IMR-90 (cell line): ENCODE results near the gene RTN4RL2. TPM values are rescaled to one million over a fixed set of nuclear protein-coding genes. Genes with fewer than 3 reads are reported as not detected.

Experiments used
- ATAC-seq: fragments of 200-7000 bp; cut with Tn5 transposase; 2 replicates; pipeline ENCODE4 v1.9.1; 2020; ENCODE audit warnings: low read depth, mild to moderate bottlenecking, moderate library complexity
- BruUV-seq: library from RNA; stranded (reverse); fragments of 400-500 nt; replicated peaks from 2 replicates; lab custom pipeline; 2021; lab: Mats Ljungman, UMichigan
- CTCF ChIA-PET: fragments of 300-600 bp; formaldehyde crosslinking; extraction: SDS; loops from one replicate; lab custom pipeline; 2021; ENCODE audit warnings: antibody characterized with exemption; lab: Yijun Ruan, JAX
- POLR2A ChIA-PET: fragments of 300-600 bp; sonication (Branson Sonifier 250); formaldehyde crosslinking; loops from one replicate; lab custom pipeline; 2022; ENCODE audit warnings: antibody characterized with exemption; ENCODE audit not compliant: unreplicated experiment; lab: Charles Lee
- DNase-seq: peaks from one replicate; pipeline ENCODE4 v3.0.0; 2013
- H2AFZ ChIP-seq: replicated peaks from 2 replicates; pipeline ENCODE3; 2013; ENCODE audit warnings: low read length, mild to moderate bottlenecking; ENCODE audit not compliant: poor library complexity
- H2AK5ac ChIP-seq: 2 replicates; pipeline ENCODE4 v1.6.1; 2013; ENCODE audit warnings: low read depth, low read length, inconsistent platforms
- H2AK9ac ChIP-seq: replicated peaks from 2 replicates; pipeline ENCODE3; 2013; ENCODE audit warnings: mild to moderate bottlenecking, low read depth, low read length, moderate library complexity; ENCODE audit not compliant: poor library complexity
- H2BK120ac ChIP-seq: 2 replicates; pipeline ENCODE4 v1.6.1; 2013; ENCODE audit warnings: low read depth, low read length, inconsistent platforms
- H2BK15ac ChIP-seq: 3 replicates; pipeline ENCODE4 v1.6.1; 2013; ENCODE audit warnings: low read depth, low read length, inconsistent platforms
- H2BK20ac ChIP-seq: 2 replicates; pipeline ENCODE4 v1.6.1; 2013; ENCODE audit warnings: low read depth, mild to moderate bottlenecking, inconsistent platforms, low read length, moderate library complexity
- H2BK5ac ChIP-seq: 2 replicates; pipeline ENCODE4 v1.6.1; 2013; ENCODE audit warnings: mild to moderate bottlenecking, low read depth, low read length, inconsistent platforms; ENCODE audit not compliant: poor library complexity, severe bottlenecking
- H3K14ac ChIP-seq: replicated peaks from 2 replicates; pipeline ENCODE4 v1.6.1; 2013; ENCODE audit warnings: low read depth, low read length, inconsistent platforms
- H3K18ac ChIP-seq: 2 replicates; pipeline ENCODE4 v1.6.1; 2013; ENCODE audit warnings: low read depth, low read length, control low read depth
- H3K23ac ChIP-seq: 2 replicates; pipeline ENCODE4 v1.6.1; 2013; ENCODE audit warnings: low read depth, low read length, inconsistent platforms
- H3K27ac ChIP-seq: 2 replicates; pipeline ENCODE4 v1.5.1; 2013; ENCODE audit warnings: mild to moderate bottlenecking, control low read depth, low read length; ENCODE audit not compliant: insufficient read depth
- H3K27me3 ChIP-seq: 2 replicates; pipeline ENCODE4 v1.6.1; 2013; ENCODE audit warnings: low read length; ENCODE audit not compliant: control insufficient read depth, insufficient read depth
- H3K36me3 ChIP-seq: 2 replicates; pipeline ENCODE4 v1.6.1; 2013; ENCODE audit warnings: low read length, mixed read lengths; ENCODE audit not compliant: control insufficient read depth, insufficient read depth
- H3K4ac ChIP-seq: 2 replicates; pipeline ENCODE4 v1.6.1; 2013; ENCODE audit warnings: low read depth, low read length, inconsistent platforms
- H3K4me1 ChIP-seq: 2 replicates; pipeline ENCODE4 v1.6.1; 2013; ENCODE audit warnings: low read length, mixed read lengths; ENCODE audit not compliant: control insufficient read depth, insufficient read depth
- H3K4me2 ChIP-seq: 2 replicates; pipeline ENCODE4 v1.6.1; 2013; ENCODE audit warnings: low read depth, mild to moderate bottlenecking, control low read depth, low read length, moderate library complexity
- H3K4me3 ChIP-seq: 2 replicates; pipeline ENCODE4 v1.5.1; 2013; ENCODE audit warnings: low read depth, mild to moderate bottlenecking, control low read depth, low read length, moderate library complexity; ENCODE audit not compliant: insufficient read depth
- H3K56ac ChIP-seq: 2 replicates; pipeline ENCODE4 v1.6.1; 2013; ENCODE audit warnings: low read length, inconsistent platforms; ENCODE audit not compliant: insufficient read depth; ENCODE audit errors: extremely low read depth
- H3K79me1 ChIP-seq, 2 experiments: 2 replicates each; pipeline ENCODE4 v1.6.1; 2013; ENCODE audit warnings: low read length in 2 of 2, inconsistent platforms in 1 of 2, low read depth in 1 of 2
- H3K9ac ChIP-seq: 2 replicates; pipeline ENCODE4 v1.6.1; 2013; ENCODE audit warnings: low read depth, low read length, control low read depth
- H3K9me1 ChIP-seq: 2 replicates; pipeline ENCODE4 v1.6.1; 2013; ENCODE audit warnings: low read length, inconsistent platforms; ENCODE audit not compliant: insufficient read depth
- H3K9me3 ChIP-seq: 2 replicates; pipeline ENCODE4 v1.6.1; 2013; ENCODE audit warnings: low read length; ENCODE audit not compliant: control insufficient read depth, insufficient read depth
- H4K20me1 ChIP-seq: 2 replicates; pipeline ENCODE4 v1.6.1; 2013; ENCODE audit warnings: low read length, inconsistent platforms; ENCODE audit not compliant: insufficient read depth
- H4K5ac ChIP-seq: 2 replicates; pipeline ENCODE4 v1.6.1; 2013; ENCODE audit warnings: mild to moderate bottlenecking, low read depth, low read length, control low read depth
- H4K8ac ChIP-seq, 2 experiments: 2 replicates each; pipeline ENCODE4 v1.6.1; 2013; ENCODE audit warnings: low read depth in 2 of 2, low read length in 2 of 2, control low read depth in 1 of 2, inconsistent platforms in 1 of 2
- H4K91ac ChIP-seq: 2 replicates; pipeline ENCODE4 v1.6.1; 2013; ENCODE audit warnings: low read depth, low read length, inconsistent platforms; ENCODE audit not compliant: insufficient read depth
- FOS ChIP-seq: fragments of 150-350 bp; IDR thresholded peaks from 2 replicates; pipeline ENCODE4 v1.6.1; 2016; ENCODE audit warnings: low read depth, low read length
- MAZ ChIP-seq: IDR thresholded peaks from 2 replicates; pipeline ENCODE4 v1.6.1; 2012; ENCODE audit warnings: low read depth, mild to moderate bottlenecking, low read length, improper control_type of control experiment, moderate library complexity, borderline replicate concordance
- WGBS, 2 experiments: methylation state at CpG; one replicate each; pipeline versions ENCODE4 v1.1.5 to v1.1.7; 2013; ENCODE audit warnings: missing lambda C conversion rate in 2 of 2; ENCODE audit not compliant: insufficient read length in 1 of 2; ENCODE audit errors: extremely low coverage in 2 of 2; 5-methylcytosine and 5-hydroxymethylcytosine counted together
- dilution Hi-C: fragments of 300-500 bp; cut with HindIII; formaldehyde crosslinking; loops from one replicate; pipeline ENCODE4 v1.14.3; 2018; ENCODE audit warnings: low sequenced_read_pairs; ENCODE audit not compliant: unreplicated experiment
- in situ Hi-C: fragments of 300-500 bp; cut with MboI; formaldehyde crosslinking; loops from 3 replicates; pipeline ENCODE4 v1.14.3; 2019; ENCODE audit warnings: low sequenced_read_pairs, inconsistent platforms, mixed read lengths
- intact Hi-C: fragments of 100-400 bp; cut with micrococcal nuclease; formaldehyde crosslinking; loops from 2 replicates; pipeline ENCODE4 v1.10.0; 2022
- polyA plus RNA-seq, 3 experiments: library from polyadenylated mRNA; depleted of rRNA; stranded (reverse); fragments of >200 nt; gene quantifications; 2 replicates each; pipeline ENCODE4 v1.2.3, GENCODE V29; 2012; ENCODE audit warnings: low replicate concordance in 1 of 3
- total RNA-seq: library from RNA; depleted of rRNA; stranded (reverse); fragments of >200 nt; gene quantifications from 2 replicates; pipeline ENCODE4 v1.2.3, GENCODE V29; 2012

The RTN4RL2 gene
- total and polyA plus RNA-seq, 2 of the 4 experiments (the other 2 are of a cell fraction): 1.5 TPM; not detected in 1

GRCh38 chr11:57474803-57475115, 14.4 kb downstream of the RTN4RL2 start:
- H4K20me1 ChIP-seq: no peaks in the 10 kb centered on the region; the same call in 1 of the 2 replicates
- H2AFZ ChIP-seq: no peak overlapping the region
- POLR2A ChIA-PET: interaction anchor here (0.6 kb wide), 1 partner anchor 15 kb away, joined by 9 read pairs; no protein-coding TSS in a partner anchor
- H2AK5ac ChIP-seq: no peak overlapping the region
- H3K9me3 ChIP-seq: no peaks in the 10 kb centered on the region
- no peaks in the 10 kb centered on the region for H3K9me1 ChIP-seq
- no peak overlapping the region for H2BK20ac ChIP-seq
- CTCF ChIA-PET: no interaction called here
- H2BK5ac ChIP-seq: no peak overlapping the region
- H3K23ac ChIP-seq: no peak overlapping the region
- no peak overlapping the region for H2BK15ac ChIP-seq
- no peaks in the 10 kb centered on the region for H3K4me1 ChIP-seq
- H3K79me1 ChIP-seq: no peaks in the 10 kb centered on the region
- no peak overlapping the region for H3K4me3 ChIP-seq
- no peak overlapping the region for H2AK9ac ChIP-seq
- no TSS peak for BruUV-seq
- no peak overlapping the region for H2BK120ac ChIP-seq
- H3K18ac ChIP-seq: no peak overlapping the region
- no peak overlapping the region for H4K5ac ChIP-seq
- H3K27ac ChIP-seq: no peak overlapping the region
- dilution Hi-C loops (no loop called here), intact Hi-C loops (no loop called here), in situ Hi-C loops (loop anchor here (25.0 kb wide), 1 partner anchor 1038 kb away; the partner anchor contains the start of gene OR5B21)
- no peaks in the 10 kb centered on the region for H3K36me3 ChIP-seq
- H3K56ac ChIP-seq: no peak overlapping the region
- TF ChIP-seq MAZ: no peak
- TF ChIP-seq FOS: no peak
- H3K9ac ChIP-seq: no peak overlapping the region
- H4K8ac ChIP-seq: no peak overlapping the region
- no peak for ATAC-seq
- no peak for DNase-seq
- H3K27me3 ChIP-seq: peaks cover 33% of the 10 kb centered on the region
- WGBS, 2 experiments: 20% methylated on average over 1 of the region's 5 CpGs; no CpG with 5 or more reads in 1 of the 2 experiments
- H3K14ac ChIP-seq: no peak overlapping the region
- H4K91ac ChIP-seq: no peak overlapping the region
- H3K4me2 ChIP-seq: no peak overlapping the region
- no peak overlapping the region for H3K4ac ChIP-seq
